ENCODE measurements around the gene RIN1.

RIN1 gene

DNA sequence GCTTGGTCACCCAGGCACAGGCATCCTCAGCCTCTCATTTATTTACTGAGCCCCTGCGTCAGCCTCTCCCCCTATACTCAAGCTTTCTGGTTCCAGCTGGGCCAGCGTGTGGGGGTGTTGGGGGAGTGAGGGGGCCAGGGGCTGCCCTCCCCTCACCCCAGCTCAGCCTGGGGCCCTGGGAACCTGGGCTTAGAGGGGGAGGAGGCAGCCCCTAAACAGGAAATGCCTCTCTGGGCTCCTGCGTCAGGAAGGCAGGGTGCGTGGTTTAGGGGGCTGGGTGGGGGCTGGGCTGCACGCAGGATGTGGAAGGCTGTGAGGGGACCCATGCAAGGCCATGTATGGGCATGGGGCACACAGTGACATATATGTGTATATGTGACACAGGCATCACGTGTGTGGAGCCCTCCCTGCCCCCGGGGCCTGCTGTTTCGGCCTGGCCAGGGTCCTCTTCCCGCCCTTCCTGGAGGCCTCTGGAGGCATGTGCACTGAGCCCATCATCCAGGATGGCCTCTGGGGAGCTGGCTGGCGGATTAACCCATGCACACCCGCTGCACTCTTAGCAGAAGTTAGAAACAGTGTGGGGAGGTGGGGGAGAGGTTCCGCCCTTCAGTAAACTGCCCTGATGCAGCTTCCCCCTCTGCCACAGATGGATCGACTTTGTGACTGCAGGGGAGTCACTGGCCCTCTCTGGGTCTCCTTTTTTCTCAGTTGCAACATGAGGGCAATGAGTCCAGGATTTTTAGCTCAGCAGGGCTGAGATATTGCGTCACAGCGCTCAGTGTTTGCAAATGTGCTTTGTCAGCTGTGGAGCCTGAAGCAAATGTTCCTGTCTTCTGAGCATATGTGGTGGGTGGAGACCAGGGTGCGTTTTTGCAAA lies 18.3 kb downstream of the RIN1 start:
- Histone ChIP-seq H3K9me3 (ENCODE audit: insufficient read depth, low read depth, low read length) (no peaks in the 10 kb centered on the region), H3K9me2 (replicated peaks; ENCODE audit: low read depth, low read length) (no peaks in the 10 kb centered on the region), H3K79me2 (ENCODE audit: insufficient read depth, low read length) (no peaks in the 10 kb centered on the region), H3K9ac (ENCODE audit: low read depth, low read length, poor library complexity, severe bottlenecking) (peak overlapping the region; percentile 66), H4K20me1 (ENCODE audit: insufficient read depth, low read length, poor library complexity, severe bottlenecking) (no peaks in the 10 kb centered on the region), H3K4me1 (ENCODE audit: insufficient read depth, low read length, poor library complexity, severe bottlenecking) (peaks cover 42% of the 10 kb centered on the region), H2AFZ (ENCODE audit: low read length) (peak overlapping the region; percentile 18; the same call in 1 of the 2 replicates), H3K4me2 (ENCODE audit: low read depth, low read length, poor library complexity, severe bottlenecking) (peak overlapping the region; percentile 69), H3K27me3 (ENCODE audit: insufficient read depth, low read length, poor library complexity, severe bottlenecking) (no peaks in the 10 kb centered on the region), H3K36me3 (ENCODE audit: insufficient read depth, low read length) (no peaks in the 10 kb centered on the region), H3F3A (ENCODE audit: low read depth) (no peaks in the 10 kb centered on the region), H3K4me3 (ENCODE audit: low read length, poor library complexity, severe bottlenecking) (peak overlapping the region; percentile 58)
- TF ChIP-seq, protein P1, sequence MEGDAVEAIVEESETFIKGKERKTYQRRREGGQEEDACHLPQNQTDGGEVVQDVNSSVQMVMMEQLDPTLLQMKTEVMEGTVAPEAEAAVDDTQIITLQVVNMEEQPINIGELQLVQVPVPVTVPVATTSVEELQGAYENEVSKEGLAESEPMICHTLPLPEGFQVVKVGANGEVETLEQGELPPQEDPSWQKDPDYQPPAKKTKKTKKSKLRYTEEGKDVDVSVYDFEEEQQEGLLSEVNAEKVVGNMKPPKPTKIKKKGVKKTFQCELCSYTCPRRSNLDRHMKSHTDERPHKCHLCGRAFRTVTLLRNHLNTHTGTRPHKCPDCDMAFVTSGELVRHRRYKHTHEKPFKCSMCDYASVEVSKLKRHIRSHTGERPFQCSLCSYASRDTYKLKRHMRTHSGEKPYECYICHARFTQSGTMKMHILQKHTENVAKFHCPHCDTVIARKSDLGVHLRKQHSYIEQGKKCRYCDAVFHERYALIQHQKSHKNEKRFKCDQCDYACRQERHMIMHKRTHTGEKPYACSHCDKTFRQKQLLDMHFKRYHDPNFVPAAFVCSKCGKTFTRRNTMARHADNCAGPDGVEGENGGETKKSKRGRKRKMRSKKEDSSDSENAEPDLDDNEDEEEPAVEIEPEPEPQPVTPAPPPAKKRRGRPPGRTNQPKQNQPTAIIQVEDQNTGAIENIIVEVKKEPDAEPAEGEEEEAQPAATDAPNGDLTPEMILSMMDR (conservative IDR thresholded peaks at IDR 0.05; ENCODE audit: low read length): no peak
- TF ChIP-seq EZH2phosphoT487 (IDR thresholded peaks at IDR 0.05; ENCODE audit: borderline replicate concordance): no peak

DNA sequence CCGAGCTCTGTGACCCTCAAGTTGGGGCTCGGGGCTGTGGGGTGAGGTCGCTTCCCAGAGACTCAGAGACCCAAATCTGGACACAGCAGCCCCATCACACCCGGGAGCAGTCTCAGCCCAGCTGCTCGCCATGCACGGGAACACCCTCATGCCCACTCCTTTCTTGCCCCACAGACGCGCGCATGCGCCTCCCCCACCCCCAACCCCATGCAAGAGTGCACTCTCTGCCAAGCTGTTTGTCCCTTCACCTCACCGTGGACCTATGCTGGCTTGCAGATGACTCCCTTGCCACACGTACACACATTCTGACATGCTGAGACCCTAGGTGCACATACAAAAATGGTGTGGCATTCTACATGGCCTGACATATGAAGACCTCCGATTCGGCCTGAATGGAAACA lies 18.9 kb downstream of the RIN1 start:
- H3K4me2 ChIP-seq (ENCODE audit: low read depth, low read length, poor library complexity, severe bottlenecking): peak overlapping the region; percentile 69
- TF ChIP-seq EZH2phosphoT487 (IDR thresholded peaks at IDR 0.05; ENCODE audit: borderline replicate concordance): no peak
- TF ChIP-seq, protein P1 (conservative IDR thresholded peaks at IDR 0.05; ENCODE audit: low read length): no peak
- peak overlapping the region; percentile 58 for H3K4me3 ChIP-seq (ENCODE audit: low read length, poor library complexity, severe bottlenecking)
- no peaks in the 10 kb centered on the region for H3K79me2 ChIP-seq (ENCODE audit: insufficient read depth, low read length)
- H3K9me2 ChIP-seq (replicated peaks; ENCODE audit: low read depth, low read length): no peaks in the 10 kb centered on the region
- no peaks in the 10 kb centered on the region for H3K9me3 ChIP-seq (ENCODE audit: insufficient read depth, low read depth, low read length)
- no peaks in the 10 kb centered on the region for H3K27me3 ChIP-seq (ENCODE audit: insufficient read depth, low read length, poor library complexity, severe bottlenecking)
- H2AFZ ChIP-seq (ENCODE audit: low read length): 0 out of 2 replicates have a peak overlapping the region, but pooled peaks have one; percentile 18
- peaks cover 43% of the 10 kb centered on the region for H3K4me1 ChIP-seq (ENCODE audit: insufficient read depth, low read length, poor library complexity, severe bottlenecking)
- peak overlapping the region; percentile 66 for H3K9ac ChIP-seq (ENCODE audit: low read depth, low read length, poor library complexity, severe bottlenecking)
- no peaks in the 10 kb centered on the region for H3F3A ChIP-seq (ENCODE audit: low read depth)
- no peaks in the 10 kb centered on the region for H3K36me3 ChIP-seq (ENCODE audit: insufficient read depth, low read length)
- H4K20me1 ChIP-seq (ENCODE audit: insufficient read depth, low read length, poor library complexity, severe bottlenecking): no peaks in the 10 kb centered on the region

DNA sequence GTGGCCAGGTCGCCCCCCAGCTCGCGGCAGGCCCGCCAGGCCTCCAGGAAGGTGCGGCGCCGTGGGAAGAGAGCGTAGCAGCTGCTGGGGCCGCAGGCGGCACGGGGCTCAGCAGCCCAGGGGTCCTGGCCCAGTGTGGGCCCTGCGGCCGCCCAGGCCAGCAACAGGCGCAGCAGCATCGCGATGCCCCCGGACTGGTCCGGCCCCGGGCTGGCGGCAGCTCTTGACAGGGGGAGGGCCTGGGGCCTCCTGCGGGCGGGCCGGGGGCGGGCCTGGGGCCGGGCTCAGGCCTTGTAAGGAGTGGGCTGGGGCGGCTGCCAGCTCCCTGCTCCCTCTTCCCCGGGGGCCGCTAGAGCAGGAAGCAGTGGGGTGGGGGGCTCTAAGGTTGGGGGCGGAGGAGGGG lies 19.4 kb downstream of the RIN1 start, which contains the start of gene CD248:
Gene CD248, minus strand, starts transcription at position 196 of the 403 bp plus-strand sequence. Its CDS starts 17 bp downstream, at position 179.
- Histone ChIP-seq H3K9me3 (ENCODE audit: insufficient read depth, low read depth, low read length) (no peaks in the 10 kb centered on the region), H3K4me1 (ENCODE audit: insufficient read depth, low read length, poor library complexity, severe bottlenecking) (peaks cover 43% of the 10 kb centered on the region), H3K79me2 (ENCODE audit: insufficient read depth, low read length) (no peaks in the 10 kb centered on the region), H3K4me2 (ENCODE audit: low read depth, low read length, poor library complexity, severe bottlenecking) (peak within 1 kb of the TSS; percentile 69), H3K27me3 (ENCODE audit: insufficient read depth, low read length, poor library complexity, severe bottlenecking) (no peaks in the 10 kb centered on the region), H3K36me3 (ENCODE audit: insufficient read depth, low read length) (no peaks in the 10 kb centered on the region), H3K4me3 (ENCODE audit: low read length, poor library complexity, severe bottlenecking) (peak within 1 kb of the TSS; percentile 58), H3F3A (ENCODE audit: low read depth) (no peaks in the 10 kb centered on the region), H4K20me1 (ENCODE audit: insufficient read depth, low read length, poor library complexity, severe bottlenecking) (no peaks in the 10 kb centered on the region), H2AFZ (ENCODE audit: low read length) (0 out of 2 replicates have a peak within 1 kb of the TSS, but pooled peaks have one; percentile 18), H3K9me2 (replicated peaks; ENCODE audit: low read depth, low read length) (no peaks in the 10 kb centered on the region), H3K9ac (ENCODE audit: low read depth, low read length, poor library complexity, severe bottlenecking) (peak within 1 kb of the TSS; percentile 66)
- no peak for TF ChIP-seq EZH2phosphoT487 (IDR thresholded peaks at IDR 0.05; ENCODE audit: borderline replicate concordance)

All from Loucy (cell line).